B cell (primary cell): ENCODE results near the gene THADA. TPM values are rescaled to one million over a fixed set of nuclear protein-coding genes. Genes with fewer than 3 reads are reported as not detected.

ENCODE experiments used
- ATAC-seq: fragments of 200-7000 bp; cut with Tn5 transposase; one replicate; pipeline ENCODE4 v1.10.0; 2021; ENCODE audit warnings: low read depth, mild to moderate bottlenecking, moderate number of reproducible peaks, moderate library complexity
- CTCF ChIA-PET: fragments of 350-600 bp; sonication (Branson Sonifier 250); formaldehyde crosslinking; loops from one replicate; lab custom pipeline; 2021; ENCODE audit warnings: antibody characterized with exemption, inconsistent platforms; lab: Charles Lee
- POLR2A ChIA-PET: fragments of 350-600 bp; sonication (Branson Sonifier 250); formaldehyde crosslinking; loops from one replicate; lab custom pipeline; 2021; ENCODE audit warnings: antibody characterized with exemption; lab: Charles Lee
- DNase-seq: peaks from one replicate; pipeline ENCODE4 v3.0.0; 2013
- H2AFZ ChIP-seq: 2 replicates; pipeline ENCODE4 v1.6.1; 2012; ENCODE audit warnings: mild to moderate bottlenecking, low read depth, low read length; ENCODE audit not compliant: insufficient read depth, poor library complexity, severe bottlenecking
- H3K27ac ChIP-seq, 2 donors: 1 replicate in 1 of 2; 2 replicates in 1 of 2; pipeline ENCODE4 v1.5.1; 2012 to 2013; ENCODE audit warnings: low read length in 2 of 2, mild to moderate bottlenecking in 2 of 2, moderate library complexity in 1 of 2
- H3K27me3 ChIP-seq, 4 experiments: fragments of 200-600 bp in 1 of 4; sonication (generic) in 1 of 4; replicated peaks in 1 of 4; 1 replicate in 2 of 4; 2 replicates in 2 of 4; pipeline versions ENCODE4 v1.6.1 to v1.7.0; 2013 to 2016; ENCODE audit warnings: low read length in 3 of 4, mild to moderate bottlenecking in 2 of 4, mixed read lengths in 1 of 4, moderate library complexity in 1 of 4; ENCODE audit not compliant: insufficient read depth in 4 of 4, control insufficient read depth in 3 of 4; ENCODE audit errors: control extremely low read depth in 1 of 4
- H3K36me3 ChIP-seq, 2 experiments: replicated peaks in 1 of 2; 1 replicate in 1 of 2; 2 replicates in 1 of 2; pipeline versions ENCODE4 v1.6.1 to v1.7.1; 2013; ENCODE audit warnings: low read length in 1 of 2; ENCODE audit not compliant: insufficient read depth in 2 of 2, control insufficient read depth in 1 of 2; ENCODE audit errors: control extremely low read depth in 1 of 2, extremely low read depth in 1 of 2
- H3K4me1 ChIP-seq, 2 donors: fragments of 200-600 bp in 1 of 2; sonication (generic) in 1 of 2; 1 replicate in 1 of 2; 2 replicates in 1 of 2; pipeline versions ENCODE4 v1.5.1 to v1.6.1; 2013 to 2017; ENCODE audit warnings: low read length in 2 of 2; ENCODE audit not compliant: control insufficient read depth in 2 of 2, insufficient read depth in 2 of 2
- H3K4me2 ChIP-seq: replicated peaks from 2 replicates; pipeline ENCODE3; 2012; ENCODE audit warnings: mild to moderate bottlenecking, low read depth, low read length; ENCODE audit not compliant: poor library complexity, severe bottlenecking
- H3K4me3 ChIP-seq, 5 experiments: fragments of 200-600 bp in 1 of 5; sonication (generic) in 1 of 5; 1 replicate in 3 of 5; 2 replicates in 2 of 5; pipeline versions ENCODE4 v1.5.1 to v1.7.0; 2011 to 2016; ENCODE audit warnings: low read length in 4 of 5, mild to moderate bottlenecking in 4 of 5, low read depth in 2 of 5, control low read depth in 1 of 5, moderate library complexity in 1 of 5; ENCODE audit not compliant: insufficient read depth in 1 of 5; ENCODE audit errors: control extremely low read depth in 1 of 5, extremely low read depth in 1 of 5
- H3K79me2 ChIP-seq: fragments of 200-600 bp; sonication (generic); one replicate; pipeline ENCODE4 v1.6.0; 2016; ENCODE audit warnings: low read length; ENCODE audit not compliant: control insufficient read depth, insufficient read depth
- H3K9ac ChIP-seq: fragments of 200-600 bp; sonication (generic); 2 replicates; pipeline ENCODE4 v1.6.1; 2017; ENCODE audit warnings: mild to moderate bottlenecking, low read length, moderate library complexity
- H3K9me3 ChIP-seq, 3 donors: one replicate each; pipeline versions ENCODE4 v1.6.1 to v1.7.1; 2013; ENCODE audit warnings: low read length in 2 of 3; ENCODE audit not compliant: control insufficient read depth in 2 of 3, insufficient read depth in 1 of 3; ENCODE audit errors: control extremely low read depth in 1 of 3
- H4K20me1 ChIP-seq: 2 replicates; pipeline ENCODE4 v1.6.0; 2012; ENCODE audit warnings: mild to moderate bottlenecking, low read length; ENCODE audit not compliant: insufficient read depth, control insufficient read depth, poor library complexity, severe bottlenecking
- H3K27ac Mint-ChIP-seq: one replicate; pipeline ENCODE4 v1.8.0; 2021; ENCODE audit warnings: mixed read lengths
- H3K27me3 Mint-ChIP-seq: one replicate; pipeline ENCODE4 v1.8.0; 2021; ENCODE audit warnings: mixed read lengths
- H3K4me1 Mint-ChIP-seq: one replicate; pipeline ENCODE4 v1.8.0; 2021; ENCODE audit warnings: mixed read lengths
- H3K4me3 Mint-ChIP-seq: one replicate; pipeline ENCODE4 v1.8.0; 2021; ENCODE audit warnings: mixed read lengths
- H3K9me3 Mint-ChIP-seq: one replicate; pipeline ENCODE4 v1.8.0; 2022; ENCODE audit warnings: mixed read lengths; ENCODE audit not compliant: insufficient read depth
- EZH2 ChIP-seq: IDR thresholded peaks from 2 replicates; pipeline ENCODE4 v1.6.1; 2012; ENCODE audit warnings: borderline replicate concordance, low read depth, mild to moderate bottlenecking, moderate library complexity, low read length; ENCODE audit not compliant: insufficient read depth, poor library complexity, severe bottlenecking
- WGBS: methylation state at CpG from one replicate; pipeline ENCODE4 v1.1.5; 2013; ENCODE audit warnings: missing lambda C conversion rate; ENCODE audit not compliant: insufficient coverage; 5-methylcytosine and 5-hydroxymethylcytosine counted together
- intact Hi-C: fragments of 100-400 bp; cut with micrococcal nuclease; formaldehyde crosslinking; loops from one replicate; pipeline ENCODE4 v1.10.0; 2022
- polyA plus RNA-seq: library from polyadenylated mRNA; depleted of rRNA; stranded (reverse); fragments of >200 nt; gene quantifications from 2 replicates; pipeline ENCODE4 v1.2.3, GENCODE V29; 2012
- total RNA-seq, 2 donors: library from RNA; stranded (reverse); fragments of 120-200 nt in 1 of 2; gene quantifications; 1 replicate in 1 of 2; 2 replicates in 1 of 2; pipeline versions ENCODE4 v1.2.3 to v1.2.4, GENCODE V29; 2013 to 2022
- TF ChIP-seq, protein P1 (sequence below): fragments of 200-600 bp; IDR thresholded peaks from one replicate; pipeline ENCODE4 v1.8.0; 2022; ENCODE audit warnings: antibody characterized with exemption, mild to moderate bottlenecking

Gene THADA
- total and polyA plus RNA-seq, 2 donors (not counting 1 experiment from before 2014, with no cell fraction given), result 17.6 to 48.5 TPM

- no peak for DNase-seq
- H3K27me3 Mint-ChIP-seq, result no peaks in the 10 kb centered on the region
- Histone ChIP-seq H3K4me2 (no peak overlapping the region), H3K4me1 (no peaks in the 10 kb centered on the region), H3K4me3 (no peak overlapping the region), H3K27me3 (no peaks in the 10 kb centered on the region), H3K36me3 (peaks cover 0 to 21% of the 10 kb centered on the region in 2 experiments), H3K79me2 (no peaks in the 10 kb centered on the region), H3K9ac (no peak overlapping the region), H3K27ac (no peak overlapping the region), H3K9me3 (peaks cover 0 to 2% (median 0%) of the 10 kb centered on the region in 3 donors), H2AFZ (no peak overlapping the region), H4K20me1 (no peaks in the 10 kb centered on the region)
- WGBS, result 90% methylated on average over 2 of the region's 5 CpGs
- TF ChIP-seq, protein P1, sequence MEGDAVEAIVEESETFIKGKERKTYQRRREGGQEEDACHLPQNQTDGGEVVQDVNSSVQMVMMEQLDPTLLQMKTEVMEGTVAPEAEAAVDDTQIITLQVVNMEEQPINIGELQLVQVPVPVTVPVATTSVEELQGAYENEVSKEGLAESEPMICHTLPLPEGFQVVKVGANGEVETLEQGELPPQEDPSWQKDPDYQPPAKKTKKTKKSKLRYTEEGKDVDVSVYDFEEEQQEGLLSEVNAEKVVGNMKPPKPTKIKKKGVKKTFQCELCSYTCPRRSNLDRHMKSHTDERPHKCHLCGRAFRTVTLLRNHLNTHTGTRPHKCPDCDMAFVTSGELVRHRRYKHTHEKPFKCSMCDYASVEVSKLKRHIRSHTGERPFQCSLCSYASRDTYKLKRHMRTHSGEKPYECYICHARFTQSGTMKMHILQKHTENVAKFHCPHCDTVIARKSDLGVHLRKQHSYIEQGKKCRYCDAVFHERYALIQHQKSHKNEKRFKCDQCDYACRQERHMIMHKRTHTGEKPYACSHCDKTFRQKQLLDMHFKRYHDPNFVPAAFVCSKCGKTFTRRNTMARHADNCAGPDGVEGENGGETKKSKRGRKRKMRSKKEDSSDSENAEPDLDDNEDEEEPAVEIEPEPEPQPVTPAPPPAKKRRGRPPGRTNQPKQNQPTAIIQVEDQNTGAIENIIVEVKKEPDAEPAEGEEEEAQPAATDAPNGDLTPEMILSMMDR, result no peak
- no peak for TF ChIP-seq EZH2
- ChIA-PET POLR2A (no interaction called here), CTCF (no interaction called here)
- H3K4me1 Mint-ChIP-seq, result peaks cover 8% of the 10 kb centered on the region
- intact Hi-C loops, result no loop called here
- no peak overlapping the region for H3K4me3 Mint-ChIP-seq
- H3K27ac Mint-ChIP-seq, result no peak overlapping the region
- ATAC-seq, result no peak
- no peaks in the 10 kb centered on the region for H3K9me3 Mint-ChIP-seq
Measured at GRCh38 chr2:43294973-43295603, 300.8 kb downstream of the THADA start.
